ENCODE measurements around the gene ITGA8. TPM values are rescaled to one million over a fixed set of nuclear protein-coding genes. Genes with fewer than 3 reads are reported as not detected.
A peak's percentile ranks its signal among the peaks of the same experiment; 100 is the strongest.
"Not testable (repeated sequence)": the region's sequence is repeated elsewhere in the genome, so short reads cannot be mapped to it uniquely, and the experiment has no call there.

ITGA8 gene
- total RNA-seq, 1 donor from 2014 or later = 15.5 TPM

- DNase-seq (ENCODE audit: extremely low spot score in 2 of 2) = no peak
- Histone ChIP-seq H3K9me3 (no peaks in the 10 kb centered on the region), H3K27ac (no peak overlapping the region), H3K4me1 (no peaks in the 10 kb centered on the region), H3K27me3 (no peaks in the 10 kb centered on the region), H3K36me3 (no peaks in the 10 kb centered on the region), H3K4me3 (no peak overlapping the region)
- TF ChIP-seq POLR2AphosphoS5 (IDR thresholded peaks at IDR 0.05; ENCODE audit: insufficient read depth in 1 of 2, low read depth in 1 of 2) (no peak), POLR2A (IDR thresholded peaks at IDR 0.05) (no peak), CTCF (IDR thresholded peaks at IDR 0.05) (no peak)
- intact Hi-C loops (cut with DNase I) = no loop called here
Observed at GRCh38 chr10:15587271-15587670, 132.5 kb downstream of the ITGA8 start.

- no peaks in the 10 kb centered on the region for H3K9me3 ChIP-seq
- H3K4me1 ChIP-seq = no peaks in the 10 kb centered on the region
- no peaks in the 10 kb centered on the region for H3K27me3 ChIP-seq
- no peak overlapping the region for H3K4me3 ChIP-seq
- H3K27ac ChIP-seq = no peak overlapping the region
- TF ChIP-seq POLR2A (IDR thresholded peaks at IDR 0.05) = no peak
- no peak for TF ChIP-seq POLR2AphosphoS5 (IDR thresholded peaks at IDR 0.05; ENCODE audit: insufficient read depth in 1 of 2, low read depth in 1 of 2)
- TF ChIP-seq CTCF (IDR thresholded peaks at IDR 0.05) = peak in 2 of 3 experiments; percentile 39 to 62
- intact Hi-C loops (cut with DNase I) = no loop called here
- DNase-seq (ENCODE audit: extremely low spot score in 2 of 2) = no peak
- H3K36me3 ChIP-seq = no peaks in the 10 kb centered on the region
Observed at GRCh38 chr10:15585303-15585715, 134.4 kb downstream of the ITGA8 start.

GRCh38 chr10:15582972-15583371 lies 136.8 kb downstream of the ITGA8 start:
- H3K4me3 ChIP-seq; H3K4me1 ChIP-seq; H3K27me3 ChIP-seq; H3K9me3 ChIP-seq; intact Hi-C loops (cut with DNase I); H3K36me3 ChIP-seq; H3K27ac ChIP-seq; DNase-seq (ENCODE audit: extremely low spot score in 2 of 2): not testable (repeated sequence)

GRCh38 chr10:15579605-15580004 lies 140.1 kb downstream of the ITGA8 start:
- intact Hi-C loops (cut with DNase I) = no loop called here
- no peak for DNase-seq (ENCODE audit: extremely low spot score in 2 of 2)
- Histone ChIP-seq H3K27me3 (no peaks in the 10 kb centered on the region), H3K27ac (no peak overlapping the region), H3K9me3 (no peaks in the 10 kb centered on the region), H3K4me3 (no peak overlapping the region), H3K4me1 (no peaks in the 10 kb centered on the region), H3K36me3 (no peaks in the 10 kb centered on the region)
- TF ChIP-seq POLR2AphosphoS5 (IDR thresholded peaks at IDR 0.05; ENCODE audit: insufficient read depth in 1 of 2, low read depth in 1 of 2) (no peak), CTCF (IDR thresholded peaks at IDR 0.05) (no peak), POLR2A (IDR thresholded peaks at IDR 0.05) (no peak)

GRCh38 chr10:15572531-15573045 lies 147.1 kb downstream of the ITGA8 start:
- Histone ChIP-seq H3K9me3 (no peaks in the 10 kb centered on the region), H3K27ac (no peak overlapping the region), H3K27me3 (no peaks in the 10 kb centered on the region), H3K36me3 (no peaks in the 10 kb centered on the region), H3K4me1 (peaks cover 7% of the 10 kb centered on the region), H3K4me3 (no peak overlapping the region)
- intact Hi-C loops (cut with DNase I) = no loop called here
- no peak for DNase-seq (ENCODE audit: extremely low spot score in 2 of 2)
- TF ChIP-seq POLR2AphosphoS5 (IDR thresholded peaks at IDR 0.05; ENCODE audit: insufficient read depth in 1 of 2, low read depth in 1 of 2) (no peak), POLR2A (IDR thresholded peaks at IDR 0.05) (no peak), CTCF (IDR thresholded peaks at IDR 0.05) (no peak)
